Measurements from ENCODE around the gene NUP93. TPM values are rescaled to one million over a fixed set of nuclear protein-coding genes. Genes with fewer than 3 reads are reported as not detected.

NUP93 gene
- polyA plus RNA-seq, 1 of the 3 experiments (the other 2 are of a cell fraction) = 43.1 TPM

DNA sequence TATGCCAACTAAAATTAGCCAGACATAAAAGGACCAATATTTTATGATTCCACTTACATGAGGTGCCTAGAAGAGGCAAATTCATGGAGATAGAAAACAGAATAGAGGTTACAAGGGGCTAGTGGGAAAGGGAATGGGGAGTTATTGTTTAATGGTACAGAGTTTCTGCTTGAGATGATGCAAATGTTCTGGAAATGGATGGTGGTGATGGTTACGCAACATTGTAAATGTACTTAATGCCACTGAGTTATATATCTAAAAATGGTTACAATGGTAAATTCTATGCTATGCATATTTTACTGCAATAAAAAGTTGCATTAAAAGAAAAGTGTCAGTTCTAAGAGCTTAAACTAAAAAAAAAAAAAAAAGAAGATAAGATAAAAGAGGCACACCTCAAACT, 29.7 kb upstream of the NUP93 start:
- no peaks in the 10 kb centered on the region for H3K36me3 ChIP-seq (replicated peaks in 1 of 2; ENCODE audit: control insufficient read depth in 1 of 2, insufficient read depth in 2 of 2, low read length in 1 of 2)
- 48% methylated on average over 1 of the region's 1 CpG for WGBS (ENCODE audit: low lambda C conversion rate)
- H3K9me2 ChIP-seq = no peaks in the 10 kb centered on the region
- no peaks in the 10 kb centered on the region for H3K9me3 ChIP-seq
- H3K79me2 ChIP-seq (ENCODE audit: insufficient read depth) = no peaks in the 10 kb centered on the region
- H3F3A ChIP-seq (replicated peaks; ENCODE audit: insufficient read depth) = no peaks in the 10 kb centered on the region
- ChIA-PET POLR2A (no interaction called here), CTCF (interaction anchor here (1.0 to 5.3 kb wide), 3 partner anchors 16 to 123 kb away, joined by 5 to 138 read pairs (median 41); partner anchors contain the start of gene MT1X)
- DNase-seq = no peak
- no peak overlapping the region for H2AFZ ChIP-seq (ENCODE audit: low read depth)
- H3K9ac ChIP-seq = no peak overlapping the region
- H3K4me3 ChIP-seq (ENCODE audit: low read depth in 2 of 2, low read length in 1 of 2) = no peak overlapping the region
- no peaks in the 10 kb centered on the region for H3K27me3 ChIP-seq (ENCODE audit: insufficient read depth)
- no peak overlapping the region for H3K27ac ChIP-seq (ENCODE audit: low read depth in 2 of 2, low read length in 1 of 2)
- H3K4me2 ChIP-seq = no peak overlapping the region
- H4K20me1 ChIP-seq (ENCODE audit: insufficient read depth) = no peaks in the 10 kb centered on the region
- H3K4me1 ChIP-seq (ENCODE audit: control insufficient read depth in 1 of 2, insufficient read depth in 2 of 2, low read depth in 1 of 2, low read length in 1 of 2) = no peaks in the 10 kb centered on the region; a peak in 1 of 4 replicates
- no peak for TF ChIP-seq CTCF (IDR thresholded peaks at IDR 0.05)
- no peak for TF ChIP-seq MEF2A (IDR thresholded peaks at IDR 0.05; ENCODE audit: borderline replicate concordance, low read depth)
- no peak for TF ChIP-seq USF2 (IDR thresholded peaks at IDR 0.05; ENCODE audit: borderline replicate concordance, low read depth, low read length)
- no peak for TF ChIP-seq ELF1 (IDR thresholded peaks at IDR 0.05)
- no peak for TF ChIP-seq IRF3 (IDR thresholded peaks at IDR 0.05; ENCODE audit: low read depth, low read length)
- no peak for TF ChIP-seq RFX5 (IDR thresholded peaks at IDR 0.05; ENCODE audit: low read length)
- no peak for TF ChIP-seq GABPA (IDR thresholded peaks at IDR 0.05; ENCODE audit: low read depth)
- TF ChIP-seq EZH2phosphoT487 (IDR thresholded peaks at IDR 0.05; ENCODE audit: borderline replicate concordance, low read depth) = no peak
- no peak for TF ChIP-seq POLR2AphosphoS5 (IDR thresholded peaks at IDR 0.05; ENCODE audit: low read depth, low read length)
- no peak for TF ChIP-seq FOXM1 (IDR thresholded peaks at IDR 0.05; ENCODE audit: low read depth)

- ChIA-PET CTCF (interaction anchor here (1.0 to 5.3 kb wide), 8 partner anchors 8 to 762 kb away, joined by 3 to 138 read pairs (median 12); partner anchors contain the start of genes MT1X and POLR2C), POLR2A (no interaction called here)
- H3K27ac ChIP-seq (ENCODE audit: low read depth in 2 of 2, low read length in 1 of 2) = no peak overlapping the region
- no peaks in the 10 kb centered on the region for H3F3A ChIP-seq (replicated peaks; ENCODE audit: insufficient read depth)
- H3K4me1 ChIP-seq (ENCODE audit: control insufficient read depth in 1 of 2, insufficient read depth in 2 of 2, low read depth in 1 of 2, low read length in 1 of 2) = no peaks in the 10 kb centered on the region; a peak in 1 of 4 replicates
- H3K4me3 ChIP-seq (ENCODE audit: low read depth in 2 of 2, low read length in 1 of 2) = no peak overlapping the region
- WGBS (ENCODE audit: low lambda C conversion rate) = 83% methylated on average over 1 of the region's 1 CpG
- H3K36me3 ChIP-seq (replicated peaks in 1 of 2; ENCODE audit: control insufficient read depth in 1 of 2, insufficient read depth in 2 of 2, low read length in 1 of 2) = no peaks in the 10 kb centered on the region
- no peak overlapping the region for H2AFZ ChIP-seq (ENCODE audit: low read depth)
- no peaks in the 10 kb centered on the region for H4K20me1 ChIP-seq (ENCODE audit: insufficient read depth)
- no peak overlapping the region for H3K4me2 ChIP-seq
- no peaks in the 10 kb centered on the region for H3K9me2 ChIP-seq
- H3K9me3 ChIP-seq = no peaks in the 10 kb centered on the region
- TF ChIP-seq USF1 (IDR thresholded peaks at IDR 0.05; ENCODE audit: borderline replicate concordance, low read depth) (no peak), RCOR1 (IDR thresholded peaks at IDR 0.05; ENCODE audit: low read length) (no peak), MEF2A (IDR thresholded peaks at IDR 0.05; ENCODE audit: borderline replicate concordance, low read depth) (no peak), GABPA (IDR thresholded peaks at IDR 0.05; ENCODE audit: low read depth) (no peak), NRF1 (IDR thresholded peaks at IDR 0.05; ENCODE audit: low read depth, low read length) (no peak)
- no peak overlapping the region for H3K9ac ChIP-seq
- no peaks in the 10 kb centered on the region for H3K79me2 ChIP-seq (ENCODE audit: insufficient read depth)
- no peaks in the 10 kb centered on the region for H3K27me3 ChIP-seq (ENCODE audit: insufficient read depth)
- DNase-seq = no peak
These were observed 29.3 kb upstream of the NUP93 start for GRCh38 chr16:56700631-56701030.
